GM10266 (cell line): ENCODE measurements around the gene MAGI2.

Source experiments
- DNase-seq: peaks from one replicate; pipeline ENCODE4 v3.0.0; 2012; ENCODE audit errors: extremely low spot score
- CTCF ChIP-seq: IDR thresholded peaks from 2 replicates; pipeline ENCODE4 v1.5.1; 2012; ENCODE audit warnings: mild to moderate bottlenecking, low read depth; ENCODE audit not compliant: control insufficient read depth, insufficient read depth; ENCODE audit errors: missing control alignments

The MAGI2 gene

DNA sequence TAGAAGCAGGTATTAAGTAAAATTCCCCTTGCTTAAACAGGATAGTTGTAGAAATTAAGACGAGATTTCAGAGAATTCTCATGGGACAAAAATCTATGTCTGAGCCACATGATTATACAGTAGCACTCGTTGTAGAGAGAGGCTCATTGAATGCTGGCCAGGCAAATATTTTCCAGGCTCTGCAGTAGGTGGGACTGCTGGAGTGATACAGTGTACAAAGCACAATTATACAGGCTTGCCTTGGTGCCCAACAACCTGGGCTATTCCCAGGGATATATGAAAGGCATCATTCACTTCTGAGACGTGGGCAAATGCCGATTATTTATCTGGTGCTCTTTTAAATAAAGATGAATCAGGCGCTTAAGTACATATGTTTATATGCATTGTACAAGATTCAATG lies 1274.3 kb downstream of the MAGI2 start:
- DNase-seq: no peak
- TF ChIP-seq CTCF: no peak

- TF ChIP-seq CTCF: no peak
- no peak for DNase-seq
Measured at GRCh38 chr7:78178319-78178718, 1275.1 kb downstream of the MAGI2 start.

GRCh38 chr7:78176171-78176570 lies 1277.3 kb downstream of the MAGI2 start:
- no peak for TF ChIP-seq CTCF
- no peak for DNase-seq

DNA sequence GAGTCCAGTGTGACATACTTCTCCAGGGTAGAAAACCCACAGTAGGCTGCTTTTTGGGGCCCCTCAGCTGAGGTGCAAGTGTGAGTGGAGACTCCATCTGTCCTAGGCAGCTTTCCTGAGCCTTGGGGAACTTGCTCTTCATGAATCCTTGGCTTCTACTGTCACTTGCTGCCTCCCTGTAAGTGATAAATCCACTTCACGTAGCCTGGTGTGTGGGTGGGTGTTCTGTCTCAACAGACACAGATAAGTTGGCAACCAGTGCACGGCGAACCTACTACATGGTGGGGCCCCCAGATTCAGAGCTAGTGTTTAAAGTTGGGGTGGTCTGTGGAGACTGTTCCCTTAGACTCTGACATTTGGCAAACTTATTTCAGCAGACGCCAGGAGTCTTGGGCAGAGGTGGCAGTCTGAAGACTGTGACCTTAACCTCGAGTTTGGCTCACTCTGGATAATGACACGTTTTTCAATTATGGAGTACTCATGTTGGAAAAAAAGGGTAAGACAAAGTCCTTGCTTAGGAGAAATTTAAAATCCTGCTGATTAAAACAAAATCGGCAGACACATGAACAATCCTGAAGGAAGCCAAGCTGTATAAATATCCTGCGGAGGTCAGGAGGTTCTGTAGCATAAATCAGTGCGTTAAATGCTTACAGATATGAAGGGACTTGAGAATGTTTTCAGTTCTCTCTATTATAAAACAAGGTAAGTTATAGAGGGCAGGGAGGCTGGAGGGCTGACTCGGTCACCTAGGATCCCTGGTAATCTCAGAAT lies 1278.0 kb downstream of the MAGI2 start:
- no peak for DNase-seq
- TF ChIP-seq CTCF: no peak

DNA sequence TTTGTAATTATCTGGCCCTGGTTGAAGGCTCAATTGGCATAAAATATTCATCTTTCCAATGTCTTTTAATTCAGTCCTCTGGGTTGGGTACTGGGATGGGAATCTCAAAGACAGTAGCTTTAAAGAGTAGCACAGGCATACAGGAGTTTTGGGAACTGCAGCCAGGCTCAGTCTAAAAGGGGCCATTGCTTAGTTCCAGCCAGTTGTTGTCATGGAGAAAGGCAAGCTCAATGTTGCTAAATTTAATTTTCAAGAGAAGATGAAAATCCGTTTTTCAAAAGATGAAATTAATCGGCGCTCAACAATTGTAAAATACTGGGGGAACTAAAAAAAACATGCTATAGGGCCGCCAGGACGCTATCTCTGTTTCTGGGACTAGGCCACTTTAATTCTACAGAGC lies 1279.8 kb downstream of the MAGI2 start:
- TF ChIP-seq CTCF: no peak
- no peak for DNase-seq

DNA sequence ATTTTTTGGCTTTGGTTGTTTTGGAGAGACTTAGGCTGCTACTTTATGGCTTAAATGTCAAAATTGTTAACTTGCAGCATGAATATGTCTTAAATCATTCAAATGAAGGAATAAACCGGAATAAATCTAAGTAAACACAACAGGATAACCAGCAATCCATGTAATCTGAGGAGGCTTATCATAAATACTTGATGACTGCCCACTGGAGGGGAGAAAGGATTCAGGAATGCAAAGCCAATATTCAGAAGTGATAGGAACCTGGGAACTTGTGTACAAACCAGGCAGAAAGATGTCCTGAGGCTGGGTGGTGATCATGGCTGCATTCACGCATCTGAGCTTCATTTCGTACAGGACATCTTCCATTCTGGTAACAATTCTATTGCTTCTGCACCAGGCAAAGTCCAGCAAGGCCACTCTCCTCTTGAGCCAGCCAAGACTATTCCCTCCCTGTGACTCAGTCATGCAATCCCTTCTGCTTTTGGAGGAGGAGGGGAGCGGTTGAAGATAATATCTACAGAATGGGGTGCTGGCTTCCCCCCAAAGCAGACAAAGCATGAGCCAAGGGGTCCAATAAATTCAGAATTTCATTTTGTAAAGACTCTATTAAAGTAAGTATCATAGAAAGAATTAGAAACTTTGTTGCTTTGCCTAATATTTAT lies 1280.4 kb downstream of the MAGI2 start:
- DNase-seq: no peak
- no peak for TF ChIP-seq CTCF

- DNase-seq: no peak
- no peak for TF ChIP-seq CTCF
Measured at GRCh38 chr7:78172267-78172757, 1281.2 kb downstream of the MAGI2 start.
